HG03045 (cell line): Measurements from ENCODE around the gene CSTPP1.
"Not testable (repeated sequence)": the region's sequence is repeated elsewhere in the genome, so short reads cannot be mapped to it uniquely, and the experiment has no call there.

ENCODE experiments used
- ATAC-seq: cut with Tn5 transposase; IDR thresholded peaks from one replicate; pipeline ENCODE4 v1.9.1; 2021; ENCODE audit warnings: mild to moderate bottlenecking, moderate library complexity; ENCODE audit not compliant: unreplicated experiment

The CSTPP1 gene

DNA sequence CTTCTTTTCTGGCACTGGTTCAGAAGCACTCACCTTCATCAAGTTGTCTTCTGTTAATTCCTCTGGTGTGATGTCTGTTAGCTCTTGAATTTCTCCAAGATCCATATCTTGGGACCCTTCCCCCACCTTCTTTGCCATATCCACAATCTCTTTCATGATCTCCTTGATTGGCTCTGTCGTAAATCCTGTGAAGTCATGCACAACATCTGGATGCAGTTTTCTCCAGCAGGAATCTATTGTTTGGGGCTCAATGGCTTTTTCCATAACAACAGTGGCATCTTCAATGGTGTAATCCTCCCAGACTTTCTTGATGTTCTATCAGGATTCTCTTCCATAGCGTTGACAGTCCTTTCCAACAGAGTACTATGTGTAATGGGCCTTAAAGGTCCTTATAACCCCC lies 96.9 kb downstream of the CSTPP1 start:
- no peak for ATAC-seq

DNA sequence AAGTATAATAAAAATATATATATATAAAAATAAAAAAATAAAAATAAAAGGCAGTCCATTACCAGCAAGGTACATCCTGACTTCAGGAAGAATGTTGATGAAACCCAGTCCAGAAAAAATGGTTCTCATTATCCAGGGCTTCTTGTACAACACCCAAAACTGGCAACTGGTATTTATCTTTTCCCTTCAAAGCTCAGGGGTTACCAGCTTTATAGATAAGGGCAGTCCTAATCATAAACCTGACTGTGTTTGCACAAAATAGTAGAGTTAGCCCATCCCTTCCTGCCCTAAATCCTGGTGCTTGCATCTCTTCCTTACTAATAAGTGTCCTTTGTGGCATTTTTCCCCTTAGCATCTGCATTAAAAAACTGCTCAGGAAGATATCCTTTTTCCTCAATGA lies 97.5 kb downstream of the CSTPP1 start:
- ATAC-seq: no peak

DNA sequence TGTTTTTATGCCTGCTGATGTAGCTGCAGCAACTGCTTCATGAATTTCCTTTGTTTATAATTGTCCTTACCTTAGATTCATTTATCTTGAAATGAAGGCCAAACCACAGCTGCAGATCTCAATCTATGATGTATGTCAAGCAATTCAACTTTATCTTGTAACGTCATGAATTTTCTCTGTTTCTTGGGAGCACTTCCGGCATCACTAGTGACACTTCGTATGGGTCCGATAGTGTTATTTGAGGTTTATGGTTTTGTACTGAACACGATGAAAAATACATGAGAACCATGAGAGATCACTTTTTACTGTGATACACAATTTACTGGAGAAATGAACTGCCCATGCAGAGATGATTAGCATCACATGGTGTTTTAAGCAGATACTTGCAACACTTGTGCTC lies 98.5 kb downstream of the CSTPP1 start:
- no peak for ATAC-seq

DNA sequence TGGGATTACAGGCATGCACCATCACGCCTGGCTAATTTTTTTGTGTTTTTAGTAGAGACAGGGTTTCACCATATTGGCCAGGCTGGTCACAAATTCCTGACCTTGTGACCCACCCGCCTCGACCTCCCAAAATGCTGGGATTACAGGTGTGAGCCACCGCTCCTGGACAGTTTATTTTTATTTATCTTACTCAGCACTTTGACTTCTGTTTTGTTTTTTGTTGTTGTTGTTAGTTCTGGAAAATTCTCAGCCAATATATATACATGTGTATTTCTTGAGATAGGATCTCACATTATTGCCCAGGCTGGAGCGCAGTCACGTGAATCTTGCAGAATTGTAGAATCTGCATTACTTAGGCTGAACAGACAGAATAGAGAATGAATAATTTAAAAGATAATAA lies 107.6 kb downstream of the CSTPP1 start:
- ATAC-seq: no peak

DNA sequence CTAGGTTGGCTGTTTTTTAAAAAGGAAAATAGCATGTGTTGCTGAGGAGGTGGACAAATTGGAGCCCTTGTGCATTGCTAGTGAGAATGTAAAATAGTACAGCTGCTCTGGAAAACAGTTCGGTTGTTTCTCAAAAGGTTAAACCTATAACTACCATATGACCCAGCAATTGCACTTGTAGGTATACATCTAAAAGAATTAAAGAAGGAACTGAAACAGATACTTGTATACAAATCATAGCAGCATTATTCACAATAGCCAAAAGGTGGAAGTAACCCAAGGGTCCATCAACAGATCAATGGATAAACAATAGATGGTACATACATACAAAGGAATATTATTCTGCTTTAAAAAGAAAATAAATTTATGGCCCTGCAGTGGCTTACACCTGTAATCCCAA lies 111.4 kb downstream of the CSTPP1 start:
- ATAC-seq: no peak

DNA sequence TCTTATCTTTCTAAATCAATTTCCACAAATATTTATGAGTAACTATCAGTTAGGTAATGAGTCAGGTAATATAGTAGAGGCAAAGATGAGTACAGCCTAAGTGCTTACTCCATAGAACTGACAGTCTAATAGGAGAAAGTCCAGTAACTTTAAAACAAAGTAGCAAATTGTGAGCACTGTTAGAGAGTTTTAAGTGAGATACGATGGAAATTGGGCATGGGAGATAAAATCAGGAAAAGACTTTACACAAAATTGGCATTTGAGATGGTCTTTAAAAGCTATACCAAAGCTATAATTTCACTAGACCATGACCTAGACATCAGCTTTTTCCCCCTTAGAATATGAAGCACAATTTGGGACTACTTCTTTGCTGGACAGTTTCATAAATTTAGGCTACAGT lies 113.7 kb downstream of the CSTPP1 start:
- no peak for ATAC-seq

DNA sequence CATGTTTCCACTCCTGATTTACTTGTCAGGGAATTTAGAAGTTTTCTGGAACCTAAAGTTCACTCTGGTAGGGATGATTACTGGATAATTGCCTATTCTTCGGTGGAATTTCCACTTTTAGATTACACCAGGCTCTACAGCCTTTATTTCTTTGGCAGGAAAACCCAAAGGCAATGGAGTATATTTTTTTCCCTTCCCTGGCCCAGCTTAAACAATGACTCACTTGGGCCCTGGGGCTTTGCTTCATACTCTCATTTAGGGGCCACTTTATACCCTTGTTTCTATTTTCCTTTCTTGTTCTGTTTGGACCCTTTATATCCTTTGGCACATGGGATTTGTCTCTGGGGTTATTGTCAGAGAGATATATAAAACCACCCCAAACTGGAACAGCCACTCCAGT lies 114.7 kb downstream of the CSTPP1 start:
- no peak for ATAC-seq

DNA sequence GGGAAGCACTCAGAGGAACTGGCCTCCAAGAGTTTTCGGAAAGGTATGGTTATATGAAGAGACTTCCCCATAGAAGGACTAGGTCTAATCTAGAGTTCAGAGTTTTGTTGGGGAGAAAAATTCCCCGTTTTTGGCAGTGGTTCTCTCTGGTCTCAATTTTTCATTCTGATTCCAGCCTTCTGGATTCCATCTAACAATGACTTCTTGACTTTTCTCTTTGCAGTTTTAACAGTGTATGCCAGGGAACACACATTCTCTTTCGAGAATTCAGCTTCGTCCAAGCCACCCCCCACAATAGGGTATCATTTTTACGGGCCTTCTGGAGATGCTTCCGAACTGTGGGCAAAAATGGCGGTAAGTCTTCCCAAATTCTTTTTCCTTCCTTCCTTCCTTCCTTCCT lies 115.6 kb downstream of the CSTPP1 start:
- no peak for ATAC-seq

DNA sequence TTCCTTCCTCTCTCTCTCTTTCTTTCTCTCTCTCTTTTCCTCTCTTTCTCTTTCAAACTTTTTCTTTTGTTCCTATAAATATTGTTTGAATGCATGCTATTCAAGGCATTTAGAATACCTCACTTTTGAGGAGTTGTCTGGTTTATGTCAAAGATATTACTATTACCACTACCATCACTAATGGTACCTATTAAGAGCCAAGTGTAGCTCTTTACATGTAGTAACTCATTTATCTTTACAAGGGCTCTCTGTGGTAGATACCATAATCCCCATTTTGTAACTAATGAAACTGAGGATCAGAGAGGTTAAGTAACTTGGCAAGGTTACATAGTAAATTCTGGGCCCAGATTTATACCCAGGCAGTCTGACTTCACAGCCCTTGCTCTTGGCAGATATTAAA lies 116.0 kb downstream of the CSTPP1 start:
- no peak for ATAC-seq

DNA sequence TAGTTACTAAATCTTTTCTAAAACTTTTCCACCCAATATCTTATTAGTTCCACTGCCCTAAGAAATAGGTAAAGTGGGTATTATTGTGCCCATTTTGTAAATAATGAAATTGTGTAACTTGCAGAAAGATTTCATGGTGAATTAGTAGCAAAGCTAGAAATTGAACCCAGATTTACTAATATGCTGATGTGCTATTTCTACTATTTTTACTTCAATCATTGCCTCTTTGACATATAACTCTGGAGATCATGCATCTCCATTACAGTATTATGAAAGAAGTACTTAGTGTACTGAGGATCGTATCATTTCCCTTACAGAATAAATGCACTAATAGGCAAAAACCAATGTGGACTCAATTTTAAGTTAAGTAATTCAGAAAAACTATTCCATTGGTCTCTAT lies 119.0 kb downstream of the CSTPP1 start:
- no peak for ATAC-seq

DNA sequence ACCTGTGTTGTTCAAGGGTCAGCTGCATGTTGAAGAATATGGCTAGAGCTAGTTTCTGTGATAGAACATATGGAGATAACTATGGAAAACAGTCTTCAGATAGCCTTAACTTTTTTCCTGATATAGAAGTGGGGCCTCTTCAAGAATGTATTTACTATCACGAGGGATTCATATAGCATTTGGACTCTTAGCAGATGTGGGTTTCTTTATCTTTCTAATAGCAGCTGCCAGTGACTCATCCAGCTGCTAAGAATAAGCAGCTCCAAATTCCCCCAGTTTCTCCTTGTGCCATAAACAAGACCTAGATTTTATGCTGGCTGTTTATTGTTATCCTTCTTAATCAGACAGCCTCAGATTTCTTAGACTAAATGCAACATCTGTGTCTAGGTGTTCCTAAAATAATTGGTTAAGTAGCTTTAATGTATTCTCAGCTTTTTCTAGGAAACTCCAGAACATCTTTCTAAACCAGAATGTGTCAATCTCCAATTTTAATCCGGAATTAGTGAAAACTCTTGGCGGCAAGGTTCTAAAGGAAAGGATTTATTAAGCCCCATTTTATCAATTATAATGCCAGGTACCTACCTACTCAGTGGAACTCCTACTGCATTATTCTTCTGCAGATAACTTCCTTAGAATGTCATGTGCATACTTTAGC lies 119.8 kb downstream of the CSTPP1 start:
- no peak for ATAC-seq

DNA sequence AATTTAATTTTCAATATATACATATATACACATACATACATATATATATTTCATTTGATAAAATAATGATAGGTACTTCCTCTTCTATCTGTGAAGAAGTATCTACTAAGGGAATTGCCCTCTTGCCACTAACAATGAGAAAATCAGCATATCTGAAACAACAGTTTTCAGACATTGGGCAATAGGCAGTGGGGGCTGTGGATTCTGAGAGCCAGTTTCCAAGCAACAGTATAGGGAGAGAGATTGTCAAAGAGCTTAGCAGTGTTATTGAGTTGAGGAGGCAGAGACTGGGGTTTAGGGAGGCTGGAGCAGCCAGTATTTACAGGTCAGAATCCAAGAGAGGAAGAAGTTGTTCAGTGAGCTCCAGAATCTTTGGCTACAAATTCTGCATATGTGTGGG lies 120.8 kb downstream of the CSTPP1 start:
- no peak for ATAC-seq

DNA sequence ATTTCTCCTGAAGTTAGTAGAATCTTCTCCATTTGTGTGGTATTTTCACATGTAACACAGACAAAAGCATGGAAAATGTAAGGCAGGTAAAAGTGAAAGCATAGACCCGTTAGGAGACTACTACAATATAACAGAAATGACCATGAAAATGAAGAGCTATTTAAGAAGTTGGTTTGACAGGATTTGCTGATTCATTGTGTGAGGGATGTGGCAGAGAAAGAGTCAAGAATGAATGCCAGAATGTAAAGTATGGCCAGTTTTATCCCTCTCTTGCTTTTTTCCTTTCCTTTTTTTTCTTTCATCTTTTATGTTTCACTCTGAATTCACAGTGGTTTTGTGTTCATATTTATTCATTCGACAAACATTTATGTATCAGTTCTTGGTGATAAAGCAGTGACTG lies 124.2 kb downstream of the CSTPP1 start:
- ATAC-seq: no peak

DNA sequence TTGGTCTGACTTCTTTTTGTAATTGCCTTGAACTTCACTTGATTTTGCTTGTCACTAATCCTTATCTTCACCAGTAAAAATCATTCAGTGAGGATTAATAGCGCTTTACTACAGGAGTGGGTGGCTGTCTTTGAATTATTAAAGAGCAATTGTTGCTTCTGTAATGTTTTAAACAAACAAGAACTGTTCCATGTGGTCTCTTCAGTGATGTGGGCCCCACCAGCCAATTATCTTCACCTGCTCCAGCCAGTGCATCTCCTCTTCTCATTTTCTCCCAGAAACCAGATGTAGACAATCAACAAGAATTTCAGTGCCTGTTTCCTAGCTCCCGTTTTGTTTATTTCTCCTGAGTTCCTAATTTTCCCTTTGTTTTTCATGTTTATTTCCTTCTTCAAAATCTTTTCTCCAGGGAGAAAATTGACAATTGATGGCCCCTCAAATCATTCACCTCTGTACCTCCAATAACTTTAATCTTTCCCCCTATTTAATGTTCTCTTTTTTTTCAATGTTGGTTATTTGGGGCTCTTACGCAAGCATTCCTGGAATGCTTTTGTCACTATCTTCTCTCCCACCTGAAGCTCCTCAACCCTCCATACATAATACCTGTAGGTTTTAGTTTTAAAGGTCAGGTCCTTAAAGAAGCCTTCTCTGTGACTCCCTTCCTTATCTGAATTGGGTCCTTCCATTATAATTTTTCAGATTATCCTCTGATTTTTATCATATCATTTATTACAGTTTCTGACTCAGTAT lies 125.0 kb downstream of the CSTPP1 start:
- ATAC-seq: no peak

DNA sequence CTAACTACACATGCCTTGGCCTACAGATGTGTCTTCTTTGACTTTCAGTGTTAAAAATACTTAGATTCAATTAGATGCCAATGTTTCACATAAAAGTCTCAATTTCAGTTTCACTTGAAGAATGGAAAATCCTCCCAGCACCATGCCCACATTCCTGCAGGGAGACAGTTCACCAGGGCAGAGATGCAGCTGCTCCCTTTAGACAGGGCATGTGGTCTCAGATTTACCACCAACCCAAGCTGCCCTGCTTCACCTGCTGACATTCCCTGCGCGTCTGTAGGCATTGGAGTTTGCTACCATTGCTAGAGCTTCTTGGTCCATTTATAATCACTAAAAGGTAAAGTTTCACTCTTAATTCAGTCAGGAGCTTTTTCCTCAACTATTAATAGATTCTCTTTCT lies 126.2 kb downstream of the CSTPP1 start:
- no peak for ATAC-seq

DNA sequence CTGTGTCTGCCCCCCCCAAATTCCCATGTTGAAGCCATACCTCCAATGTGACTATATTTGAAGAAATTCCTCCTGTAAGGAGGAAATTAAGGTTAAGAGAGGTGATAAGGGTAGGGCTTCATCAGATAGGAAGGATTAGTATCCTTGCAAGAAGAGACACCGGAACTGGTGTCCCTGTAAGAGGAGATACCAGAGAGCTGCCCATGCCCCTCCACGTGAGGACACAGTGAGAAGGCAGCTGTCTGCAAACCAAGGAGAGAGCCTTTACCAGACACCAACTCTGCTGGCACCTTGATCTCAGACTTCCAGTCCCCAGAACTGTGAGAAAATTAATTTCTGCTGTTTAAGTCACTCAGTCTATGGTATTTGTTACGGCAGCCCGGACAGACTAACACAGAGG lies 130.8 kb downstream of the CSTPP1 start:
- no peak for ATAC-seq

DNA sequence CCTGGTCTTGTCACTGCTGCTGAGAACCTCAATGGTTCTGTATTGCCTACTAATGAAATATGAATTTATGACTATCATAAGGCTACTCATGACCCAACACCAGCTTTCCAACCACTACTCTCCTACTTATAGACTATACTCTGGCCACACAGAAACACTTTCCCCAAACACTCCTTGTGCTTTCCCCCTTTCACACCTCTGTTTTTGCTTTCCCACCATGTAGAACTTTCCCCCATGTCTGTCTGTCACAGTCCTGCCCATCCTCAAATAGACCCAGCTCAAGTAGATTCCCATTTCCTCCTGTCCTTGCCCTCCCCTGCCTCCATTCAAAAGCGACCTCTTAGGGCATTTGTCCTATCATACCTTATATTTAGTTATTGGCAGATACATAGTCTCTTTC lies 134.2 kb downstream of the CSTPP1 start:
- ATAC-seq: no peak

DNA sequence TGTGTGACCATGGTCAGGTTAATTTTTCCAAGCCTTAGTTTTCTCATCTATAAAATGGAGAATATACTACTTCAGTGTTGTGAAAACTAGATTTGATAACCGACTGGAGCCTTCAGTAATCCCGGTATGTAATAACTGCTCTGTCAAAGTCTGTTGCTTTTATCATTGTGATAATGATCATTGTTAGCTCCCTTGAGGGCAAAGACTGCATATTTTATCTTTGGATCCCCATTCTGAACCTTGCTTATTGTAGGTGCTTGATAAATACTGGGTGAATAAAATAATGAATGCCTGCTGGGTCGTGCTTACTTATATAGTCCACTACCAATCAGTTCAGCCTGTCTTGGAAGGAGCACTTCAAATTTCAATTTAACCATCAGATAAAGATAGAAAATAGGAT lies 134.8 kb downstream of the CSTPP1 start:
- no peak for ATAC-seq

DNA sequence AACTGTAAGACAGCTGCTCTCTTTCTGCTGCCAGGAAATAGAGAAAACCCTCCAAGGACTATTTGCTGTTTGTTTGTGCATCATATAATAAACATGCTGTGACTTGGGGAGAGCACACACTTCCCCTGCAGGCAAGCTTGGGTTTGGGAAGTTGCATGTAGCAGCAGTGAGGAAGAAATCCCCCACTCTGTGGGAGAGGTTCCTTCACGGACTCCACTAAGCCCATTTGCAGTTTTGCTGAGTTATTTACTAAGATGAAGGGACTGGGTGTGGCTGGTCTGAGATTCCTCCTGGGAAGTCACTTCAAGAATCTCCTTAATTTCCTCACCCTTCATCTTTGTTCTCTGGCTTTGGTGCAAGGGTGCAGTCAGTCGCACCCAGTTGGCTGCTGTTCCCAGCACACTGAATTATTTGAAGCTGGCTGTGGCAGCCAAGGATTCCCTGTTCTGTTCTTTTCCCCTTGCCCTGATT lies 135.3 kb downstream of the CSTPP1 start:
- no peak for ATAC-seq

DNA sequence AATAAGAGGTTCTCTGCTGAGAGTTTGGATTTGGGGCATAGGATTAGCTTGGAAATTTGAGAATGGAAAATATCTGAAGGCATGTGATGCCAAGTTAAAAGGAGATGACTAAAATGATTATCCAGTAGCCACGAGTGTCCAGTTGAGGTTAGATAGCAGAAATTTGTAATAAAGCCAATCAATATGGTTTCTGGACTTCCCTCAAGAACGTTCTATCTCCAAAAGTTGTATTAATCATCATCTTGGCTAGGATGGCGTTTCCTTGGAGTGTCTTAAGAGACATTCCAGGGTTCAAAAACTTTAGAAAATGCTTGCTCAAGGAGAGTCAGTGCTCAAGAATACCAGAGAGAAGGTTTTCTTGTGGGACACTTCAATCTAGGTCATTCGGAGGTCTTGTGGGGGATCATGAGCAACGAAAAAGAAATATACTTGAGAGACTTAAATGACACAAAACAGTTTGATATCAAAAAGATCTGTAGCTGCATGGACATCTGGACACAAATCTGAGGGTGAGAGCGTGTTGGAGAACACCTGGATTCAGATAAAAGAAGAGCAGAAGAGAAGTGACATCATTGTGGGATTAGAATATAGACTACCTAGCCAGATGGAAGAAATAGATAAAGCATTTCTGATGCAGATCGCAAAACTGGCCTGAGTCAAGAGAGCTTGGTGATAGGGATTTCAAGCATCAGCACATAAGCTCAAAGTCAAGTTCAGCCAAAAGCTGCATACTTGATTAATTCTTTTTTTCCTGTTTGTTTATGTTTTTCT lies 142.4 kb downstream of the CSTPP1 start:
- no peak for ATAC-seq

DNA sequence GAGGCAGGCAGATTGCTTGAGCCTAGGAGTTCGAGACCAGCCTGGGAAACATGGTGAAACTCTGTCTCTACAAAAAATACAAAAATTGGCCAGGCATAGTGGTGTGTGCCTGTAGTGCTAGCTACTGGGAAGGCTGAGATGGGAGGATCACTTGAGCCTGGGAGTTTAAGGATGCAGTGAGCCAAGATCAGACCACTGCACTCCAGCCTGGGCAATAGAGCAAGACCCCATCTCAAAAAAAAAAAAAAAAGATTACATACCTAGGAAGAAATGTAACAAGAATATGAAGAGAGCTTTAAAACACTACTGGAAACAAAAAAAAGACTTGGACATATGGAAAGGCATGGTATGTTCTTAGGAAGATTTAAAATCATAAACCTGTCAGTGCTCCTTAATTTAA lies 144.2 kb downstream of the CSTPP1 start:
- ATAC-seq: not testable (repeated sequence)

DNA sequence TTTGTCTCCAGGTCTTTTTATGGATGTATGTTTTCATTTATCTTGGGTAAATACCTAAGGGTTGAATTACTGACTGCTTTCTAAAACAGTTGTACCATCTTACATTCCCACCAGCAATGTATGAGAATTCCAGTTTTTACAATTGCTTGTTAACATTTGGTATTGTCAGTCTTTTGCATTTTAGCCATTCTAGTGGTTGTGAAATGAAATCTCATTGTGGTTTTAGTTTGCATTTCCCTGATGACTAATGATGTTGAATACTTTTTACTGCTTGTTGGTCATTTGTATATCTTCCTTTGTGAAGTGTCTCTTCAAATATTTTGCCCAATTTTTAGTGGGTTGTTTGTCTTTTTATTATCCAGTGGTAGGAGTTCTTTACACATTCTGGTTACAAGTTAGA lies 147.4 kb downstream of the CSTPP1 start:
- ATAC-seq: no peak
